ENCODE results near the gene APPL2. TPM values are rescaled to one million over a fixed set of nuclear protein-coding genes. Genes with fewer than 3 reads are reported as not detected.

The APPL2 gene
- total RNA-seq, 6 experiments from 2014 or later, result 10.2 to 23.2 (median 16.5) TPM

GRCh38 chr12:105158876-105159275, 77.1 kb downstream of the APPL2 start:
- intact Hi-C loops (cut with DNase I), result no loop called here
- Histone ChIP-seq H3K27me3 (no peaks in the 10 kb centered on the region), H3K9me3 (no peaks in the 10 kb centered on the region), H3K27ac (no peak overlapping the region), H3K36me3 (peaks cover 0 to 67% (median 19%) of the 10 kb centered on the region in 4 donors), H3K4me3 (no peak overlapping the region), H3K4me1 (no peaks in the 10 kb centered on the region)
- no peak for ATAC-seq
- DNase-seq, result no peak
- WGBS (ENCODE audit: insufficient coverage, low coverage, low lambda C conversion rate, missing lambda C conversion rate), result 100% methylated on average over 2 of the region's 2 CpGs
- TF ChIP-seq POLR2A (IDR thresholded peaks at IDR 0.05) (no peak), CTCF (IDR thresholded peaks at IDR 0.05) (no peak)

- Histone ChIP-seq H3K4me1 (no peaks in the 10 kb centered on the region), H3K9me3 (no peaks in the 10 kb centered on the region), H3K27me3 (no peaks in the 10 kb centered on the region), H3K4me3 (no peak overlapping the region), H3K36me3 (peaks cover 0 to 63% (median 20%) of the 10 kb centered on the region in 4 donors), H3K27ac (no peak overlapping the region)
- TF ChIP-seq CTCF (IDR thresholded peaks at IDR 0.05) (no peak), POLR2A (IDR thresholded peaks at IDR 0.05) (no peak)
- DNase-seq (no peak), ATAC-seq (no peak)
- 93% methylated on average over 3 of the region's 3 CpGs for WGBS (ENCODE audit: insufficient coverage, low coverage, low lambda C conversion rate, missing lambda C conversion rate)
- intact Hi-C loops (cut with DNase I), result no loop called here
These were observed 78.4 kb downstream of the APPL2 start for GRCh38 chr12:105157606-105158005.

DNA sequence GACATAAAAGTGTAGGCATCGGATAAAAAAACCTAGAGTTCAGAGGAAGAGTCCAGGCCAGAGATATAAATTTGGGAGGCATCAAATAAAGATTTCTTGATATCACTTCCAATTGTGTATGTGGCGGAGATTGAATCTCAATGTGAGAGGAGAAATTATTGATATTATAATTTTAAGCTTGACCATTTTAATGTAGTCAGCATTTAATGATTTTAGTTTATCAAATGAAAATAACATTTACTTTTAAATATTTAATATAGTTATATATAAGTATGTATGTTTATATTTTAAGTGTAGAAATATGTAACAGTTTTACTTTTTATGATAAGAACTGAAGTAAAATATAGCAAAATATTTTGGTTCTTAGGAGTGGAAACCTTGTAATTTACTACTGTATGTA, 79.7 kb downstream of the APPL2 start:
- no peak overlapping the region for H3K27ac ChIP-seq
- intact Hi-C loops (cut with DNase I), result no loop called here
- no peaks in the 10 kb centered on the region for H3K27me3 ChIP-seq
- 95% methylated on average over 2 of the region's 2 CpGs for WGBS (ENCODE audit: insufficient coverage, low coverage, low lambda C conversion rate, missing lambda C conversion rate)
- no peak overlapping the region for H3K4me3 ChIP-seq
- H3K4me1 ChIP-seq, result no peaks in the 10 kb centered on the region
- ATAC-seq (no peak), DNase-seq (no peak)
- peaks cover 0 to 65% (median 23%) of the 10 kb centered on the region in 4 donors for H3K36me3 ChIP-seq
- no peak for TF ChIP-seq CTCF (IDR thresholded peaks at IDR 0.05)
- no peaks in the 10 kb centered on the region for H3K9me3 ChIP-seq

DNA sequence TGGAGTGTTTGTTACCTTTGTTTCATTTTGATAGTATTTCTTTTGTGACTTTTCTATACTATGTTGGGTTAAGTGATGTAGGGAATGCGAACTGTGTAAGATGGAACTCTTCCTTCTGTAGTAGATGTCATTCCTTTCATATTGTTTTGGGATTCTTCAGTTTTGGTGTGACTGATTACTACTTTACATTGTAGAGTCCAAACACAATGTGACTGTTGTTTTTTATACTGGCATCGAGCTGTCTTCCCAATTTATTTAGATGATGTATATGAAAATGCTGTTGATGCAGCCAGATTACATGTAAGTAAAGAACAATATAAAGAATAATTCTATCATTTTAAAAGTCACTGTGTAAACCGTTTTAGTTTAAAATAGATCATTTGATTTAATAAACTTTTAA, 93.7 kb downstream of the APPL2 start:
- Histone ChIP-seq H3K36me3 (peaks cover 6 to 60% (median 25%) of the 10 kb centered on the region in 4 donors), H3K9me3 (no peaks in the 10 kb centered on the region), H3K27me3 (no peaks in the 10 kb centered on the region), H3K27ac (no peak overlapping the region), H3K4me3 (no peak overlapping the region), H3K4me1 (no peaks in the 10 kb centered on the region)
- intact Hi-C loops (cut with DNase I), result no loop called here
- WGBS (ENCODE audit: insufficient coverage, low coverage, low lambda C conversion rate, missing lambda C conversion rate), result 95% methylated on average over 3 of the region's 3 CpGs
- no peak for DNase-seq
- TF ChIP-seq POLR2A (IDR thresholded peaks at IDR 0.05) (no peak), CTCF (IDR thresholded peaks at IDR 0.05) (no peak)
- no peak for ATAC-seq

Measured in right lobe of liver (tissue), 6 donors.